ENCODE measurements around the gene GREB1.
"Not testable (repeated sequence)": the region's sequence is repeated elsewhere in the genome, so short reads cannot be mapped to it uniquely, and the experiment has no call there.

GREB1 gene

GRCh38 chr2:11644293-11644692, 110.4 kb downstream of the GREB1 start:
- no peak for DNase-seq

- no peak for DNase-seq
Observed at GRCh38 chr2:11646530-11646929, 112.7 kb downstream of the GREB1 start.

DNA sequence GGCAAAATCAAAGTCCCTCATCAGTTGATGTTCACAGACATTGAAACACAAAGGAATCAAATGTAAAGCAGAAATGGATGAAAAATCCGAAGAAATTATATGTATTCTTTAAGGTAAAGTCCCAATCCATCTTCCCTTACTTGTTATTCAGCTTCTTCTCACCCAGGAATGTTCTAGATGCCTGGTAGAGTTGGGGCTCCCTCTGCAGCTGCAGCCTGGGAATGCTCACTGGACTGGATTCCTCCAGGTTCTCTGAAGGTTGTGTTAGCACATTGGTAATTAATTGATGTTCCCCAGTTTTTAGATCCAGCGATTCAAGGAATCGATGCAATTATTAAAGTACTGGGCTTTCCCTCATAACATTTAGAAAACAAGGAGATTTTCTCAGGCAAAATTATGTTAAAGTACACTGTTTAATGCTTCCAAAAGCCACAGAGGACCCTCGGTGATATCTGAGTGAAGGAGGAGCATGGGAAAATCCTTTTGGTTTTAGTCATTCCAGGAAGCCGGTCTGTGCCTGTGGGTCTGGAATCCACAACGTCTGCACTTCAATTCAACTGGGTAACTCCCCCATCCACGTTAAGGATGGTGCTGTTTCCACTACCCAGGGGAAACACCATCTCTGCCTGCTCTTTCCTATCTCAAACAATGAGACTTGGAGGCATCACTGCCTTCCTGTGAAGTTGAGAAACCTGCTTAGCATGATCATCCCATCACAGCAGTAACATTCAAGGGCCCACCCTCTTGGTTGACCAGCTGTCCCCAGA, 114.2 kb downstream of the GREB1 start:
- no peak for DNase-seq

GRCh38 chr2:11649093-11649492, 115.2 kb downstream of the GREB1 start:
- no peak for DNase-seq

DNA sequence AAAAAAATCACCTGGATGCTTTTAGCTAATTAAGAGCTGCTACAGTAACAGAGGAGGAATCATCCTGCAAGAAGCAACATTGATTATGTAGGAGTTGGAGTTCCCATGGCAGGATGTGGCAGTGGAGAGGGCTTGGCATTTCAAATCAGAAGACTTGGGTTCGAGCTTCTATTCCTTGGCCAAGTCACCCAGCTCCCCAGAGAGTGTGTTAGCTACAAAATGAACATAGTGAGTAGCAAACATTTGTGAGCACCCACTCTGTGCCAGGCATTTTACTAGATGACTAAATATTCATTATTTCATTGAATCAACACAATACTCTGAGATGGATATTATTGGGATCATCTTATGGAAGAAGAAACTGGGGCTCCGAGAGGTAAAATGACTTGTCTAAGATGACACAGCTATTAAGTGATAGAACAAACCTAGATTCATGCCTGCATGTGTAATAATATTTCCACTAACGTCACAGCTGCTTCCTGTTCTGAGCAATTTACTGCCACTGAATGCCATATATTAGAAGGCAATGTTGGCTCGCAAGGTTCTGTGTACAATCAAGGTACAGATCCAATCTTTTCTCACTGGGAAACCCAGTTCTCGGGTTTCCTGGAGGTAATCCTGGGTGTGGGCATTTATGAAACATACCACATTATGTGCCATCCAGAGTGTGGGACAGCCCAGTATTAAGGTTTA, 118.2 kb downstream of the GREB1 start:
- no peak for DNase-seq

DNA sequence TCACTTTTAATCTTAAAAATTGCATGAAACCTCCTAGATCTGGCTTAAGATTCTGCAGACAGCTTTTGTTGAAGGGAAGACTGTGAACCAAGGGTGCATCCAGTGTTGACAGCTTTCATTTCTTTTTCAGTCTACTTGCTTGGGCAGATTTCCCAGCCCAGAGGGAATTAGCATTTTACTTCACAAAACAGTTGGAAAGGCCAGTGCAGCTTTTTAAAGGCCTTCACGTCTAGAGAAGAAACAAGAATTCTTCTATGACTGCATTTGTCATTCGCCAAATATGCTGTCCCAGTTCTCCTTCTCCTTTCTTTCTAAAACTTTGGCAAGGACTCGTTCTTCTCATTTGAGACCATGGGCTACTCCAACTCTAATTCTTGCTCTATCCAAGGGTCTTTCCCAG, 118.7 kb downstream of the GREB1 start:
- no peak for DNase-seq

- no peak for DNase-seq
Observed at GRCh38 chr2:11655495-11655894, 121.7 kb downstream of the GREB1 start.

DNA sequence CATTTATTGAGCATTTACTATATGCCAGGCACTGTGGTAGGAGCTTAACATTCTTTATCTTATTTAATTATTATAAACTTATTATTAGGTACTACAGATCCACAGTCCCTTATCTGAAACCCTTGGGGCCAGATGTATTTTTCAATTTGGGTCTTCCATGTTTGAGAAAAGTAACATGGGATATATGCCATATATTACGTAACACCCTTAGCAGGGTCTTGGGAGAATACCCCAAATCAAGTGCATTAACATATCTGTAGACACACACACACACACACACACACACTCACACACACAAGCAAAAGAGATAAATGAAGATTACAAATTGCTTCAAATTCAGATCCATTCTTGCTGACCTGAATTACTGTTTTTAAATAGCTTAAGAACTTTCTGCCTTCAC, 122.4 kb downstream of the GREB1 start:
- no peak for DNase-seq

DNA sequence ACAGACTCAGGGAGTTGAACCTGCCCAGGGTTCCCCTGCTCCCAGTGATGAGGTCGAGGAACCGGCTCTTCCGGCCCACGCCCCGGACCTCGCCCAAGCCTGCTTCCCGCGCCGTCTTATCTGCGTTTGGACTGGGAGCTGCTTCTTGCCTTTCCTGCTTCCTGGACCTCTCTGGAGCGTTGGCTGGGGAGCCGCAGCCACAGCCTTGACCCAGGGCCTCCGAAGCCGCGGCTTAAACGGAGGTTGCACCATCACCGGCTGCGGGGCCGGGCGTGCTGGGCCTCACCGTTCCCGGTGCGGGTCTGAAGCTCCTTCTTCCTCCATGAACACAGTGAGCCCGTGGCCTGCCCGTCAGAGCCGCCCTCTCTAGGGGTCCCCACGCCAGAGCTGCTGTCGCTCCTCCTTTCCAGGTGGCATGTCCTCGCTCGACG, 122.8 kb downstream of the GREB1 start:
- DNase-seq: no peak

DNA sequence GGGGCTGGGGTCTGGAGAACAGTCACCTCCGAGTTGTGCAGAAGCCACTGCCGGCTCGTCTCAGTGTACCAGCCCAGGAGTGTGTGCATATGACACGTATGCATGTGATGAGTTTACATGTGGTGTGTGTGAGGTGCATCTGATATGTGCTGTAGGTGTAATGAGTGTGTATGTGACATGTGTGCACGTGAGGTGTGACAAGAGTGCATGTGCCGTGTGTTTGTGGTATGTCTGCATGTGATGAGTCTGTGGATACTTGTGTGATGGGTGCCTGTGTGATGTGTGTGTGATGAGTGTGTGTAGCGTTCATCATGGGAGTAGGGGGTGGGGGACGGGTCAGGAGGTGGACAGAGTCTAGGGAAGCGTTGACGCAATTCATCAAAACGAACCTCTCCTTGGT, 123.3 kb downstream of the GREB1 start:
- DNase-seq: no peak

DNA sequence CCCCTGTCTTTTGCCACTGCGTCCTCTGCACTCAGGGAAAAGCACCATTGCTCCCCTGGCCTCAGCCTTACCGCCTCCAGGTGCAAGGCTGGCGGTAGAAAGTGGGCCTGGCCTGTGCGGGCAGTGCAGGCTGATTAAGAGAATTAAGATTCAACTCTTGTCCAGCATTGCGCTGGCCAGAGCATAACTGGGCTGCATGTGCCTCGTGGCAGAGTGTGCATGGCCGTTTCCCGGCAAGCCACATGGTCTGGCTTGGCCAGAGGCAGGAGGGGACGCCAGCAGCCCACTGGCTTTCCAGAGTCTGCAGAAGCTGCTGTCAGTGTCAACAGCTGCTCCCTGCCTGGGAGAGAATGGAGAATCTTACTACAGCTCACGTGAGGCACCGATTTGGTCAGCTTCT, 123.8 kb downstream of the GREB1 start:
- DNase-seq: no peak

- DNase-seq: no peak
Observed at GRCh38 chr2:11658208-11659114, 124.6 kb downstream of the GREB1 start.

DNA sequence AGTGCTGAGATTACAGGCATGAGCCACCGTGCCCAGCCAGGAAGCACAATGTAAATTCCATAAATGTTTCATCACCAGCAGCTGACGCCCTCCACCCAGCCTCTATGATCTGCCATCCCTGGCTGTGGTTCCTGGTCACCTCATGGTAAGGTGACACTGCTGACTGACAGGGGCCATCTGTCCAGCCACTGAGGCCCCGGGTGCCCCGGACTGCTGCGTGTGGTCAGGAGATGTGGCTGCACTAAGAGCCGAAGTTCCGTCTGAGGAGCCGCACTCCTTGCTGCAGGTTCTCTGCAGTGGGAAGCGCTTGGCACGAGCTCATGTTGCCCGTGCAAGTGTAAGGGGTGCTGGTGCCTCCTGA, 125.2 kb downstream of the GREB1 start:
- DNase-seq: no peak

GRCh38 chr2:11659851-11660250, 126.0 kb downstream of the GREB1 start:
- DNase-seq: no peak

GRCh38 chr2:11660396-11660795, 126.6 kb downstream of the GREB1 start:
- DNase-seq: not testable (repeated sequence)

GRCh38 chr2:11661891-11662435, 128.1 kb downstream of the GREB1 start:
- no peak for DNase-seq

GRCh38 chr2:11662882-11663281, 129.0 kb downstream of the GREB1 start:
- no peak for DNase-seq

- no peak for DNase-seq
Observed at GRCh38 chr2:11663427-11663826, 129.6 kb downstream of the GREB1 start.

- DNase-seq: no peak
Observed at GRCh38 chr2:11665028-11665427, 131.2 kb downstream of the GREB1 start.

- DNase-seq: no peak
Observed at GRCh38 chr2:11665510-11666362, 131.9 kb downstream of the GREB1 start.

DNA sequence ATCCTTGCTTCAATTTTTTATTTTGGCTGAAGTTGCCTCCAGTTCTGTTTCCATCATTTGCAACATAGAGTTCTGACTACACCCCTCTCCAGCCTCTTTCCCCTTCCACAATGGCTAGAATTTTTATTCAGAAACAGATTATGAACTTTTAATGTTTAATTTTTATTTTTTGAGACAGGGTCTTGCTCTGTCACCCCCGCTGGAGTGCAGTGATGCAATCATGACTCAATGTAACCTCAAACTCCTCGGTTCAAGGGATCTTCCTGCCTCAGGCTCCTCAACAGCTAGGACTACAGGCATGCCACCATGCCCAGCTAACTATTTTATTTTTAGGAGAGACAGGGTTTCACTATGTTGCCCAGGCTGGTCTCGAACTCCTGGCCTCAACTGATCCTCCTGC, 133.3 kb downstream of the GREB1 start:
- DNase-seq: no peak
